HG03039 (cell line): ENCODE data around the gene NHEJ1.

Experiments used
- ATAC-seq: cut with Tn5 transposase; IDR thresholded peaks from one replicate; pipeline ENCODE4 v1.9.1; 2021; ENCODE audit warnings: mild to moderate bottlenecking, moderate library complexity; ENCODE audit not compliant: unreplicated experiment

NHEJ1 gene

DNA sequence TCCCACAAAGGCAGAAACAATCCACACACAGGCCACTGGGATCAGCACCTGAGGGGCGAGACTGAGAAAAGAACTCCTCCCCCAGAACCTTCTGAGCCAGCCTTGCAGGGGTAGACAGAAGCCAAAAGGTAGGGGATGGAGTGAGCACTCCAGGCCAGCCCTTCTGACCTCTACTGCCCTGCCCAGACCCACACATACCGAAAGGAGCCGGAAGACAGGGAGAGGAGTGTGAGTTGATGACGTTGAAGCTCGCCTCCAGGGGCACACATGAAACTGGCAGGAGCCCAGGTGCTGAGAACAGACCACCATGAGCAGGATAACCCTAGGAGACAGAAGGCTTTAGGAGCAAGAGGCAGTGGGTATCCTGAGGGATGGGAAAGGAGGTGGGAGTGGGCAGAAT, 7.4 kb upstream of the NHEJ1 start:
- ATAC-seq = no peak

- ATAC-seq = no peak
Measured at GRCh38 chr2:219165058-219165911, 4.7 kb upstream of the NHEJ1 start.

- ATAC-seq = no peak
Measured at GRCh38 chr2:219163156-219163555, 2.5 kb upstream of the NHEJ1 start.

- ATAC-seq = no peak
Measured at GRCh38 chr2:219161097-219161496, 482 bp upstream of the NHEJ1 start.

GRCh38 chr2:219159771-219160185, 837 bp downstream of the NHEJ1 start:
- ATAC-seq = no peak

- ATAC-seq = no peak
Measured at GRCh38 chr2:219158586-219158985, 2.0 kb downstream of the NHEJ1 start.

GRCh38 chr2:219158025-219158424, 2.6 kb downstream of the NHEJ1 start:
- ATAC-seq = no peak

DNA sequence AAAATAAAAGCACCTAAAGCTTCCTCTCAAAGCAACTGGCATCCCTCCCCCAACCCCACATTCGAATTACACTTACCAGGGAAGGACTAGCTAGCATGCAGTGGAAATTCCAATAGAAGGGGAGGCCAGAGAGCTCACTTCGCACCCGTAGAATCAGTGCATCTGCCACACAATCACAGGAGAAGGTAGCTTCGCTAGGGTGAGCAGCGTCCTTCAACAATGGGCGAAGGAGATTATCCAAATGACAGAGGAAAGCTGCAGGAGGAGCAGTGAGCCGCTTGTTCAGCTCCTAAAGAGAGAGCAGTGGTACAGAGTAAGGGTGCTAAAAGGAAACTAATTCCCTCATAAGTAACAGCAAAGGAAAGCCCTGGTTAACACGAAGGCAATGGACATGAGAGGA, 3.2 kb downstream of the NHEJ1 start:
- ATAC-seq = no peak

DNA sequence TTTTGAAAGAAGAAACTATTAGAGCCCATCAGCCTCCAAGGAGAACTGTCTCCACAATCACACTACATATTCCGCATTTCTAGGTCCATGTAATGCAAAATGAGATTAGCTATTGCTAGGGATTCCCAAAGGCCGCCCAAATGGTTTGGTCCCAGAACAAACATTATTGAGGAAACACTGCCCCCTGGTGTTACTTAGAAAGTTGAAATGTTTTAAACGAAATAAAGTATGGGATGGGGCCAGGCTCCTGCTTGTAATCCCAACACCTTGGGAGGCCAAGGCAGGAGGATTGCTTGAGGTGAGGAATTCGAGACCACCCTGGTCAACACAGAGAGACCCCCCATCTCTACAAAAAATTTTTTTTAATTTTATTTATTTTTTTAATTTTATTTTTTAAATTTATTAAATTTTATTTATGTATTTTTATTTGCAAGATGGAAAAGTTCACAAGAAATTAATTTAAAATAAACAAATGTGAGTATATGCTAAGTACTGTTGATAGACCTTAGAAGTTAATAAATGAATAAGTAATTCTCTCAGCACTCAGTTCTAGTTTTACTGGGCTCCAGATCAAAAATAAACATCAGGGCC, 5.5 kb downstream of the NHEJ1 start:
- ATAC-seq = no peak

- ATAC-seq = no peak
Measured at GRCh38 chr2:219149667-219150066, 10.9 kb downstream of the NHEJ1 start.

DNA sequence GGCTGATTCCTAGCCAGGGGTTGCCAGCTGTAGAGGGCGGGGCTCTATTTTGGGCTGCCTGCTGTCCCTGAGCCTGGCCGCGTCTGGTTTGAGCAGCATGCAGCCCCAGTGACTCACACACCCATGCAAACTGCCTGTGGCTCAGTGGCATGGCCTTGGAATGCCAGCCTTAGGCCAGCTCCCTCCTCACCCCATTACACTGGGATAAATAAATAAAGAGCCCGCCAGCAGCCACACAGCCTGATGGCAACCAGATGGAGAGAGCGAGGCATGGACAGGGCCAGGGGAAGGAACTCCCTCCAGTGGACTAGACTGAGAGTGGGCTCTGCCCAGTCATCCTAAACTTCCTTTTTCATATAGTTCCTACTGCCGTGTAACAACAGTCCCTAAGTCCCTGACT, 18.3 kb downstream of the NHEJ1 start:
- ATAC-seq = no peak

DNA sequence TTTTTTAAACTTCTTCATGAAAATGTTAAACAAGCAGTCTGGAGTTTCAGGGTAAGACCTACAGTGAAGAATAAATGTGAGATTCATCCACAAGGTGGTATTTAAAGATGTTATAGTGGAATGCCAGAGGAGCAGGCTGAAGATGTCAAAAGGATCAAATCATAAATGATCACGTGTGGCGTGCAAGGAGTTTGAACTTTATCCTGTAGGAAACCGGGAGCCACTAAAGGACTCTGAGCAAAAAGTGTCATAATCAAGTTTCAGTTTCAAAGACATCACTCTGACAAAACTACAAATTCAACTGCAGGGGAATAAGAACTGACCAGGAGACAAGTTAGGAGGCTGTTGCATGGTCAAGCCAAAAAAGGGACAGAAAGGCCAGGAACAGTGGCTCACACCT, 19.9 kb downstream of the NHEJ1 start:
- ATAC-seq = no peak

GRCh38 chr2:219133976-219134375, 26.6 kb downstream of the NHEJ1 start:
- no peak for ATAC-seq

- no peak for ATAC-seq
Measured at GRCh38 chr2:219131744-219132143, 28.9 kb downstream of the NHEJ1 start.

DNA sequence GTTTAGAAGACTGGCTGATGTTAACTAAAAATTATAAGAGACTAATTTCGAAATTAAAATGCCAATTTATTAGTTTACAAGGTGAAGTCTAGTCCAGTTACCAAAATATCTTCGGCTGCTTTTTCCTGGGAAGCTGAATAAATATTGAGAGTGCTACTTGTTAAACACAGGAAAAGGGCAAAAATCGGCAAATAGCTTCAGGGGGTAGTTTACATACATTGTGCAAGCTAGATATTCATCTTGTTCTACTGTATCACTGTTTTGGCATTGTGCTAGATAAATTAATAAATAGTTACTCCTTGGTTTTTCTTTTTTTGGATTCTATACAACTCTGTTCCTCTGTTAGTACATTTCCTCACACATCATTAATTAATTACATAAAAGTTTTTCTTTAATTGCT, 29.3 kb downstream of the NHEJ1 start:
- no peak for ATAC-seq

DNA sequence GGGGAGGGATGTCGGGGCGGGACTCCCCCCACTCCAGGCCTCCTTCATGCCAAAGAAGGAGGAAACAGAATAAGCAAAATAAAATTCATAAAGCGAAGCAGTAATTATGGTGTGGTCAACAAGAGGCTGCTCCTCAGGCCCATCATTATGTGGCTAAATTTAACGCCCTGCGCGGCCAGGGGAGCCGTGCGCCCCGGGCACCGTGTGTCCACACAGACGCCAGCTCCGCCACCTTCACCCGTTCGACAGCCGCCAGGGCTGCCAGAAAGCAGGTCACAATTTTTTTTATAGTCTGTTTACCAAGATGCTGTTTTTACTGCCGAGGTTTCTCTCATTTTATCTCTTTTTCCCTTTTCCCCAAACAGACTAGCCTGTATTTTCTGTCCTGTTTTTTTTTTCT, 31.0 kb downstream of the NHEJ1 start:
- no peak for ATAC-seq

GRCh38 chr2:219128396-219128795, 32.2 kb downstream of the NHEJ1 start:
- ATAC-seq = no peak

GRCh38 chr2:219127037-219127635, 33.5 kb downstream of the NHEJ1 start:
- ATAC-seq = no peak

DNA sequence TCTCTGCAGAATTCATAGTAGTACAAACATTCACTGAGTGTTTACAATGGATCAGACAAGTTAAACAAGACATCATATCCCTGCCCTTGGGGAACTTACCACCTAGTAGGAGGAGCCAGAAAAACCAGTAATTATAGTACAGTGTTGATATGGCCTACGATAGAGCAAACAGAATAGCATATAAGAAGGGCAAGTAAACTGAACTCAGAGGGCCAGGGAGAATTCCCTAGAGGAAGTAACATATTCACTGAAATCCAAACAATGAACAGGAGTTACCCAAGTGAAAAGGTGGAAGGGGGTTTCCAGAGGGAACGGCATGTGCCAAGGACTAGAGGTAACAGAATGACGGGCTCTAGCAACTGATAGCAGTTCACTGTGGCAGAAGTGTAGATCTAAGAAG, 34.1 kb downstream of the NHEJ1 start:
- no peak for ATAC-seq

GRCh38 chr2:219125886-219126270, 34.7 kb downstream of the NHEJ1 start:
- no peak for ATAC-seq

GRCh38 chr2:219125225-219125885, 35.3 kb downstream of the NHEJ1 start:
- ATAC-seq = no peak
